ENCODE results near the gene AP5S1. TPM values are rescaled to one million over a fixed set of nuclear protein-coding genes. Genes with fewer than 3 reads are reported as not detected.
"Not testable (repeated sequence)": the region's sequence is repeated elsewhere in the genome, so short reads cannot be mapped to it uniquely, and the experiment has no call there.

AP5S1 gene
- total RNA-seq, 1 donor from 2014 or later, result 13.4 TPM

- CTCF ChIA-PET, result interaction anchor here (0.7 to 4.7 kb wide), 5 partner anchors 29 to 296 kb away, joined by 3 to 46 read pairs (median 5); partner anchors contain the start of gene AP5S1
- POLR2A ChIA-PET, result interaction anchor here (0.7 to 4.9 kb wide), 3 partner anchors 11 to 1403 kb away, joined by 3 to 65 read pairs (median 12); partner anchors contain the start of gene AP5S1
- Mint-ChIP-seq H3K36me3 (ENCODE audit: low read depth) (peaks cover 7% of the 10 kb centered on the region), H3K27me3 (no peaks in the 10 kb centered on the region), H3K4me1 (peaks cover 24% of the 10 kb centered on the region), H3K4me3 (peak overlapping the region; percentile 66), H3K27ac (no peak overlapping the region), H3K9me3 (no peaks in the 10 kb centered on the region)
- ATAC-seq (ENCODE audit: low read depth), result no peak
- intact Hi-C loops (cut with micrococcal nuclease), result no loop called here
- TF ChIP-seq CTCF (IDR thresholded peaks at IDR 0.05), result no peak
- no peak for DNase-seq
Measured at GRCh38 chr20:3788685-3789155, 31.6 kb upstream of the AP5S1 start.

- DNase-seq; ATAC-seq (ENCODE audit: low read depth); intact Hi-C loops (cut with micrococcal nuclease); H3K36me3 Mint-ChIP-seq (ENCODE audit: low read depth); H3K27ac Mint-ChIP-seq; H3K4me3 Mint-ChIP-seq; H3K9me3 Mint-ChIP-seq; H3K27me3 Mint-ChIP-seq: not testable (repeated sequence)
- CTCF ChIA-PET, result interaction anchor here (1.0 to 4.7 kb wide), 3 partner anchors 31 to 296 kb away, joined by 4 to 46 read pairs (median 5); partner anchors contain the start of gene AP5S1
- POLR2A ChIA-PET, result interaction anchor here (0.5 to 4.9 kb wide), 3 partner anchors 30 to 1402 kb away, joined by 3 to 65 read pairs (median 8); partner anchors contain the start of gene AP5S1
- H3K4me1 Mint-ChIP-seq, result peaks cover 24% of the 10 kb centered on the region
Measured at GRCh38 chr20:3789201-3789600, 31.1 kb upstream of the AP5S1 start.

- H3K36me3 Mint-ChIP-seq (ENCODE audit: low read depth); H3K9me3 Mint-ChIP-seq; H3K27ac Mint-ChIP-seq; ATAC-seq (ENCODE audit: low read depth); H3K4me3 Mint-ChIP-seq; DNase-seq; H3K27me3 Mint-ChIP-seq; intact Hi-C loops (cut with micrococcal nuclease): not testable (repeated sequence)
- ChIA-PET POLR2A (interaction anchor here (2.3 to 2.6 kb wide), 2 partner anchors 8 to 26 kb away, joined by 14 to 19 read pairs; partner anchors contain the start of genes ADISSP and CENPB), CTCF (interaction anchor here (2.0 kb wide), 1 partner anchor 61 kb away, joined by 5 read pairs; no protein-coding TSS in a partner anchor)
- H3K4me1 Mint-ChIP-seq, result peaks cover 34% of the 10 kb centered on the region
Measured at GRCh38 chr20:3794168-3794567, 26.2 kb upstream of the AP5S1 start.

DNA sequence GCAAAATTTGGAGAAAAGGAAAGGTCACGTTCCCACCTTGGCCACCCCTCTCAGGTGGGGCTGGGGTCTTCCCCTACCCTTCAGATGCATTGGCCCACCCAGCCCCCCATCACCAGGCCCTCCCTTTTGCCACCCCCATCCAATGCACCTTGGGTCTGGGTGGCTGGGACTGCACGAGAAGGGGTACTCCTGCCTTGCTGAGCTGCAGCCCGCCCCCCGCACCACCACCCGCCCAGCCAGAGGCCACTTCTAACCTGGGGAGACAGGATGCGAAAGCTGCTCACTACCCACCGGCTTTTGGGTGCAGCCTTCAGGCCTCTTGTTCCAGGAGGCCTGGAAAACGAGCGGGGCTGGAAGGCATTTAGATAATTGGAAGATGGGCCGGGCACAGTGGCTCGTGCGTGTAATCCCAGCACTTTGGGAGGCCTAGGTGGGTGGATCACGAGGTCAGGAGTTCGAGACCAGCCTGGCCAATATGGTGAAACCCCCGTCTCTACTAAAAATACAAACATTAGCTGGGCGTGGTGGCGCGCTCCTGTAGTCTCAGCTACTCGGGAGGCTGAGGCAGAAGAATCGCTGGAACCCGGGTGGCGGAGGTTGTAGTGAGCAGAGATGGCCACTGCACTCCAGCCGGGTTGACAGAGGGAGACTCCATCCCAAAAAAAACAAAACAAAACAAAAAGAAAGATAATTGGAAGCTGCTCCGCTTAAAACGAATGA, 25.5 kb upstream of the AP5S1 start:
- DNase-seq (no peak), ATAC-seq (ENCODE audit: low read depth) (no peak)
- H3K27ac Mint-ChIP-seq, result peak overlapping the region; percentile 95
- no peaks in the 10 kb centered on the region for H3K27me3 Mint-ChIP-seq
- peak overlapping the region; percentile 92 for H3K4me3 Mint-ChIP-seq
- ChIA-PET POLR2A (interaction anchor here (1.7 to 2.6 kb wide), 5 partner anchors 9 to 27 kb away, joined by 4 to 26 read pairs (median 14); partner anchors contain the start of genes ADISSP, AP5S1 and CENPB), CTCF (interaction anchor here (2.0 kb wide), 1 partner anchor 60 kb away, joined by 5 read pairs; no protein-coding TSS in a partner anchor)
- peaks cover 41% of the 10 kb centered on the region for H3K4me1 Mint-ChIP-seq
- no peaks in the 10 kb centered on the region for H3K9me3 Mint-ChIP-seq
- H3K36me3 Mint-ChIP-seq (ENCODE audit: low read depth), result peaks cover 8% of the 10 kb centered on the region
- intact Hi-C loops (cut with micrococcal nuclease), result loop anchor here (1.0 to 5.0 kb wide), 3 partner anchors 9 to 92 kb away; partner anchors contain the start of genes CENPB and PANK2
- TF ChIP-seq CTCF (IDR thresholded peaks at IDR 0.05), result no peak

DNA sequence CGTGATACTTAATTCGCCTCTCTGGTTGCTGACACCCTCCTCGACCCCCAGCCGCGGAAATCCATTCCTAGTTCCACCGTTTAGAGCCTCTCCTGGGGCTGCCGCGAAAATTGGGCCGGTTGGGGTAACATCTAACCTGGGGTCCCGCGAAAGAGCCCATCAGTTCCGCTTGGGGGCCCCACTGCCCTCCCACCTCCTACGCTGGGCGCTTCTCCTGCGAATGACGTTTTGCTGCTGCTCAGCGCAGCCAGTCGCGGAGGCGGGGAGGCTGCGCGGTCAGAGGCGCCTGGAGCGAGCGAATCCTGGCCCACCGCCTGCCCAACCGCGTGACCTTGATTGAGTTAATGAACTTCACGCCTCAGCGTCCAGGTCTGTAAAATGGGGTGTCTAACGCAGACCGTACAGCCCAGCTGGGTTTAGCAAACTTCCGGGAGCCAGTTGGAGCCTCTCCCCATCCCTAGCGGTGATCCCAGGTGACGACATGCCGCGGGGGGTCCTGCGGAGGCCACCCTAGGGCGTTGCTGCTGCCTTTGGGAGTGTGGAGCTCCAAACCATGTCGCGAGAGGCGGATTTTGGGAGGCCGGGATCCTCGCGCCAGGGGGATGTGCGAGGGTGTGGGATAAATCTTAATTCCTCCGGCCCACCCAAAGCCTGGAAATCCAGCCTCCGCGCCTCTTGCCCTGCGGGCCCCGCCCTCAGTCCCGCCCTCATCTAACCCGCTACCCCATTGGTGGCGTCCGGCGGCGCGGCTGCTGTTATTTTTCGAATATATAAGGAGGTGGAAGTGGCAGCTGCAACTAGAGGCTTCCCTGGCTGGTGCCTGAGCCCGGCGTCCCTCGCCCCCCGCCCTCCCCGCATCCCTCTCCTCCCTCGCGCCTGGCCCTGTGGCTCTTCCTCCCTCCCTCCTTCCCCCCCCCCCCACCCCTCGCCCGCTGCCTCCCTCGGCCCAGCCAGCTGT, 24.6 kb upstream of the AP5S1 start, which contains the start of gene CDC25B:
Gene CDC25B (plus strand): TSS at position 800 of the 958 bp plus-strand sequence. CDS start 222 bp downstream, outside the sequence.
- intact Hi-C loops (cut with micrococcal nuclease), result loop anchor here (1.0 to 5.0 kb wide), 6 partner anchors 9 to 92 kb away; partner anchors contain the start of genes AP5S1, CENPB, MAVS and PANK2
- POLR2A ChIA-PET, result interaction anchor here (1.4 to 2.6 kb wide), 6 partner anchors 9 to 28 kb away, joined by 4 to 26 read pairs (median 10); partner anchors contain the start of genes ADISSP, AP5S1 and CENPB
- Mint-ChIP-seq H3K4me1 (peaks cover 50% of the 10 kb centered on the region), H3K27me3 (no peaks in the 10 kb centered on the region), H3K4me3 (peak within 1 kb of the TSS; percentile 92), H3K27ac (peak within 1 kb of the TSS; percentile 95), H3K9me3 (no peaks in the 10 kb centered on the region), H3K36me3 (ENCODE audit: low read depth) (peaks cover 11% of the 10 kb centered on the region)
- CTCF ChIA-PET, result interaction anchor here (0.7 to 2.0 kb wide), 2 partner anchors 25 to 59 kb away, joined by 3 to 5 read pairs; partner anchors contain the start of gene AP5S1
- DNase-seq (peak; percentile 75), ATAC-seq (ENCODE audit: low read depth) (peak; percentile 84)
- no peak for TF ChIP-seq CTCF (IDR thresholded peaks at IDR 0.05)
